Adrenal gland (tissue), 12 donors: ENCODE data around the gene RAB1B. TPM values are rescaled to one million over a fixed set of nuclear protein-coding genes. Genes with fewer than 3 reads are reported as not detected.

Experiments used
- DNase-seq, 7 donors: peaks; one replicate each; pipeline ENCODE4 v3.0.0-alpha.2; 2019 to 2020
- H3K27ac ChIP-seq, 5 donors: fragments of 200-600 bp; sonication (generic) in 4 of 5; 1 replicate in 3 of 5; 2 replicates in 2 of 5; pipeline versions ENCODE4 v1.5.1 to v1.8.0; 2016 to 2020; ENCODE audit warnings: mild to moderate bottlenecking in 1 of 5
- H3K27me3 ChIP-seq: fragments of 200-600 bp; 2 replicates; pipeline ENCODE4 v1.8.0; 2021
- H3K36me3 ChIP-seq, 2 donors: fragments of 200-600 bp; replicated peaks in 1 of 2; 1 replicate in 1 of 2; 2 replicates in 1 of 2; pipeline versions ENCODE4 v1.5.1 to v1.8.0; 2018 to 2022
- H3K4me1 ChIP-seq, 2 donors: fragments of 200-600 bp; replicated peaks in 1 of 2; 1 replicate in 1 of 2; 2 replicates in 1 of 2; pipeline versions ENCODE4 v1.5.1 to v1.8.0; 2018 to 2021
- H3K4me3 ChIP-seq, 4 donors: fragments of 200-600 bp; sonication (generic) in 3 of 4; one replicate each; pipeline ENCODE4 v1.5.1; 2016 to 2018
- H3K9me3 ChIP-seq, 3 donors: fragments of 200-600 bp; sonication (generic) in 1 of 3; replicated peaks in 1 of 3; 1 replicate in 2 of 3; 2 replicates in 1 of 3; pipeline versions ENCODE4 v1.5.1 to v1.8.0; 2016 to 2021
- POLR2A ChIP-seq, 2 donors: fragments of 450-650 bp; IDR thresholded peaks; one replicate each; pipeline ENCODE4 v1.6.1; 2017; ENCODE audit warnings: antibody characterized with exemption in 2 of 2, mild to moderate bottlenecking in 2 of 2, moderate library complexity in 1 of 2
- WGBS, 4 donors: extraction: QIAGEN DNeasy Blood & Tissue Kit in 2 of 4; methylation state at CpG; one replicate each; pipeline versions ENCODE4 v1.1.5 to v1.1.7; 2013 to 2017; 5-methylcytosine and 5-hydroxymethylcytosine counted together
- intact Hi-C, 2 donors: fragments of 100-400 bp; cut with DNase I; formaldehyde crosslinking; loops; one replicate each; pipeline versions ENCODE4 v1.14.1 to v1.15.0; 2022 to 2023
- polyA plus RNA-seq, 3 donors: library from polyadenylated mRNA; stranded (reverse); fragments of 200-250 nt in 2 of 3; fragments of 350-450 nt in 1 of 3; fragmentation: Illumina TruSeq in 1 of 3; extraction: RNeasy Lipid Tissue Mini Kit (QIAGEN cat#74804) in 1 of 3; gene quantifications; one replicate each; pipeline ENCODE4 v1.2.3, GENCODE V29; 2013 to 2014
- total RNA-seq, 9 donors: library from RNA; depleted of rRNA in 4 of 9; stranded (reverse); fragments of >200 nt in 4 of 9; fragments of 120-200 nt in 1 of 9; fragmentation: NEBNext Ultra II Directional in 1 of 9; extraction: Animal tissue kit (Norgen Biotek cat#: 25700) in 1 of 9; gene quantifications; one replicate each; pipeline versions ENCODE4 v1.1.0 to v1.2.4, GENCODE V29; 2013 to 2023
- TF ChIP-seq, protein P1 (sequence below), 6 experiments: fragments of 450-650 bp in 4 of 6; fragments of 200-600 bp in 2 of 6; sonication (generic) in 1 of 6; IDR thresholded peaks; 1 replicate in 5 of 6; 2 replicates in 1 of 6; pipeline versions ENCODE4 v1.5.1 to v1.8.0; 2016 to 2021; ENCODE audit warnings: antibody characterized with exemption in 6 of 6, mild to moderate bottlenecking in 2 of 6, moderate library complexity in 1 of 6
- donor health status: healthy with polysubstance abuse.
- donor health status: Bipolar disorder and iron deficiency.
- donor health status: DM: yes; HTN: yes; CAD: no.
- donor health status: DM: no; HTN: no; CAD: no.
- donor health status: DM: no; HTN: no; CAD: no.
- donor health status: DM: yes; HTN: yes; CAD: no.

The RAB1B gene
- total and polyA plus RNA-seq, 12 donors, result 109 to 190 (median 162) TPM

- no peaks in the 10 kb centered on the region for H3K9me3 ChIP-seq
- TF ChIP-seq POLR2A (IDR thresholded peaks at IDR 0.05), result no peak
- TF ChIP-seq, protein P1, sequence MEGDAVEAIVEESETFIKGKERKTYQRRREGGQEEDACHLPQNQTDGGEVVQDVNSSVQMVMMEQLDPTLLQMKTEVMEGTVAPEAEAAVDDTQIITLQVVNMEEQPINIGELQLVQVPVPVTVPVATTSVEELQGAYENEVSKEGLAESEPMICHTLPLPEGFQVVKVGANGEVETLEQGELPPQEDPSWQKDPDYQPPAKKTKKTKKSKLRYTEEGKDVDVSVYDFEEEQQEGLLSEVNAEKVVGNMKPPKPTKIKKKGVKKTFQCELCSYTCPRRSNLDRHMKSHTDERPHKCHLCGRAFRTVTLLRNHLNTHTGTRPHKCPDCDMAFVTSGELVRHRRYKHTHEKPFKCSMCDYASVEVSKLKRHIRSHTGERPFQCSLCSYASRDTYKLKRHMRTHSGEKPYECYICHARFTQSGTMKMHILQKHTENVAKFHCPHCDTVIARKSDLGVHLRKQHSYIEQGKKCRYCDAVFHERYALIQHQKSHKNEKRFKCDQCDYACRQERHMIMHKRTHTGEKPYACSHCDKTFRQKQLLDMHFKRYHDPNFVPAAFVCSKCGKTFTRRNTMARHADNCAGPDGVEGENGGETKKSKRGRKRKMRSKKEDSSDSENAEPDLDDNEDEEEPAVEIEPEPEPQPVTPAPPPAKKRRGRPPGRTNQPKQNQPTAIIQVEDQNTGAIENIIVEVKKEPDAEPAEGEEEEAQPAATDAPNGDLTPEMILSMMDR (IDR thresholded peaks at IDR 0.05), result no peak
- H3K27ac ChIP-seq, result no peak overlapping the region
- peak in 1 of 7 donors; percentile 7 for DNase-seq
- no peak overlapping the region for H3K4me3 ChIP-seq
- no peaks in the 10 kb centered on the region for H3K4me1 ChIP-seq
- intact Hi-C loops, result loop anchor here (5.0 to 10.0 kb wide), 2 partner anchors 62 to 65 kb away; partner anchors contain the start of gene YIF1A (in 1 of the 2)
- 89 to 93% (median 93%) methylated on average over 15 to 19 of the region's 19 CpGs for WGBS, 4 donors
- no peaks in the 10 kb centered on the region for H3K27me3 ChIP-seq
- H3K36me3 ChIP-seq, result peaks cover 0 to 50% of the 10 kb centered on the region in 2 donors
Measured at GRCh38 chr11:66219846-66220565, 48.4 kb upstream of the RAB1B start.

DNA sequence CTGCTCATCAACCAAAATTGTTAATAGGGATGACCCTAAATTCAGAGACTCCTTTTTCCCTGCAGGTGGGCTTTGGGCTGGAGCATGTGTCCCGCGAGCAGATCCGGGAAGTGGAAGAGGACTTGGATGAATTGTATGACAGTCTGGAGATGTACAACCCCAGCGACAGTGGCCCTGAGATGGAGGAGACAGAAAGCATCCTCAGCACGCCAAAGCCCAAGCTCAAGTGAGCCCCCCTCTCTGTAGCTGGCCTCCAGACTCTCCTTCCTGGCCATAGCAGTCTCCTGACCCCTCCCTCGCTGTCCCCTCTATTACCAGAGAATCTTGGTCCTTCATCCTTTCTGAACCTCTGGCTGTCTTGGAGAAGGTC, 47.9 kb upstream of the RAB1B start:
- no peaks in the 10 kb centered on the region for H3K4me1 ChIP-seq
- H3K4me3 ChIP-seq, result no peak overlapping the region
- peak in 1 of 7 donors; percentile 3 for DNase-seq
- no peak overlapping the region for H3K27ac ChIP-seq
- TF ChIP-seq, protein P1 (IDR thresholded peaks at IDR 0.05), result no peak
- TF ChIP-seq POLR2A (IDR thresholded peaks at IDR 0.05), result no peak
- WGBS, 4 donors, result 82 to 94% (median 92%) methylated on average over 5 to 6 of the region's 6 CpGs
- peaks cover 0 to 50% of the 10 kb centered on the region in 2 donors for H3K36me3 ChIP-seq
- intact Hi-C loops, result loop anchor here (5.0 to 10.0 kb wide), 2 partner anchors 62 to 64 kb away; partner anchors contain the start of gene YIF1A (in 1 of the 2)
- no peaks in the 10 kb centered on the region for H3K27me3 ChIP-seq
- H3K9me3 ChIP-seq, result no peaks in the 10 kb centered on the region

DNA sequence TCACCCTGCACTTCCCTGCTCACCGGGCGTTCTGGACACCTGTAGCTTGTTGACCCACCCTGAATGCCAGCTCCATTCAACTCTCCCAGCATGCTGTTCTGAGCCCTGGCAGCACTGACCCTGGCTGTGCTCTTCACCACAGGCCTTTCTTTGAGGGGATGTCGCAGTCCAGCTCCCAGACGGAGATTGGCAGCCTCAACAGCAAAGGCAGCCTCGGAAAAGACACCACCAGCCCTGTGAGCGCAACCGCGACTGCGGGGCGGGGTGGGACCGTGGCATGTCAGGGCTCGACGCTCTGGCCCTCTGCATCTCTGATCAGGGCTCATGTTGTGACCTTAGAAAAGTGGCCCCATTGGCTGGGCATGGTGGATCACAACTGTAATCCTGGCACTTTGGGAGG, 47.4 kb upstream of the RAB1B start:
- Histone ChIP-seq H3K27ac (no peak overlapping the region), H3K36me3 (peaks cover 0 to 48% of the 10 kb centered on the region in 2 donors), H3K4me1 (no peaks in the 10 kb centered on the region), H3K4me3 (no peak overlapping the region), H3K9me3 (no peaks in the 10 kb centered on the region), H3K27me3 (no peaks in the 10 kb centered on the region)
- no peak for DNase-seq
- TF ChIP-seq, protein P1 (IDR thresholded peaks at IDR 0.05), result no peak
- no peak for TF ChIP-seq POLR2A (IDR thresholded peaks at IDR 0.05)
- 90 to 94% (median 93%) methylated on average over 13 of the region's 13 CpGs for WGBS, 4 donors
- intact Hi-C loops, result loop anchor here (5.0 to 10.0 kb wide), 2 partner anchors 61 to 64 kb away; partner anchors contain the start of gene YIF1A (in 1 of the 2)

- WGBS, 4 donors, result 83 to 87% (median 86%) methylated on average over 9 of the region's 9 CpGs
- H3K9me3 ChIP-seq, result no peaks in the 10 kb centered on the region
- peaks cover 0 to 41% of the 10 kb centered on the region in 2 donors for H3K36me3 ChIP-seq
- TF ChIP-seq POLR2A (IDR thresholded peaks at IDR 0.05), result no peak
- TF ChIP-seq, protein P1 (IDR thresholded peaks at IDR 0.05), result no peak
- DNase-seq, result peak in 1 of 7 donors; percentile 10
- no peak overlapping the region for H3K4me3 ChIP-seq
- H3K27ac ChIP-seq, result no peak overlapping the region
- no peaks in the 10 kb centered on the region for H3K27me3 ChIP-seq
- no peaks in the 10 kb centered on the region for H3K4me1 ChIP-seq
- intact Hi-C loops, result loop anchor here (2.0 to 10.0 kb wide), 3 partner anchors 37 to 63 kb away; partner anchors contain the start of gene YIF1A (in 1 of the 2)
Measured at GRCh38 chr11:66221726-66222236, 46.7 kb upstream of the RAB1B start.
